Activated B cell treated with CpG ODN at 0.5 μM for 24 hours (primary cell): Measurements from ENCODE around the gene MARK3. TPM values are rescaled to one million over a fixed set of nuclear protein-coding genes. Genes with fewer than 3 reads are reported as not detected.

ENCODE experiments used
- ATAC-seq: fragments of 200-7000 bp; cut with Tn5 transposase; one replicate; pipeline ENCODE4 v1.10.0; 2021; ENCODE audit warnings: low read depth, mild to moderate bottlenecking, moderate library complexity
- CTCF ChIA-PET: fragments of 350-600 bp; sonication (Branson Sonifier 250); formaldehyde crosslinking; loops from one replicate; lab custom pipeline; 2021; ENCODE audit warnings: antibody characterized with exemption; lab: Charles Lee
- POLR2A ChIA-PET: fragments of 350-600 bp; sonication (Branson Sonifier 250); formaldehyde crosslinking; loops from one replicate; lab custom pipeline; 2021; ENCODE audit warnings: antibody characterized with exemption; lab: Charles Lee
- DNase-seq: peaks from one replicate; pipeline ENCODE4 v3.0.0; 2022
- H3K27ac Mint-ChIP-seq: one replicate; pipeline ENCODE4 v1.8.0; 2020; ENCODE audit warnings: mixed read lengths
- H3K27me3 Mint-ChIP-seq: one replicate; pipeline ENCODE4 v1.8.0; 2021; ENCODE audit warnings: mixed read lengths
- H3K36me3 Mint-ChIP-seq: one replicate; pipeline ENCODE4 v1.8.0; 2021; ENCODE audit warnings: low read depth, mixed read lengths
- H3K4me1 Mint-ChIP-seq: one replicate; pipeline ENCODE4 v1.8.0; 2021; ENCODE audit warnings: mixed read lengths
- H3K4me3 Mint-ChIP-seq: one replicate; pipeline ENCODE4 v1.8.0; 2020; ENCODE audit warnings: mild to moderate bottlenecking, mixed read lengths
- H3K9me3 Mint-ChIP-seq: one replicate; pipeline ENCODE4 v1.8.0; 2020; ENCODE audit warnings: mixed read lengths
- CTCF ChIP-seq: fragments of 200-600 bp; IDR thresholded peaks from one replicate; pipeline ENCODE4 v1.8.0; 2022; ENCODE audit warnings: antibody characterized with exemption, mild to moderate bottlenecking
- intact Hi-C: fragments of 100-400 bp; cut with micrococcal nuclease; formaldehyde crosslinking; loops from one replicate; pipeline ENCODE4 v1.15.1; 2024
- total RNA-seq: library from RNA; stranded (reverse); gene quantifications from 2 replicates; pipeline ENCODE4 v1.2.3, GENCODE V29; 2022

Gene MARK3
- total RNA-seq, 1 donor from 2014 or later, result 110 TPM

DNA sequence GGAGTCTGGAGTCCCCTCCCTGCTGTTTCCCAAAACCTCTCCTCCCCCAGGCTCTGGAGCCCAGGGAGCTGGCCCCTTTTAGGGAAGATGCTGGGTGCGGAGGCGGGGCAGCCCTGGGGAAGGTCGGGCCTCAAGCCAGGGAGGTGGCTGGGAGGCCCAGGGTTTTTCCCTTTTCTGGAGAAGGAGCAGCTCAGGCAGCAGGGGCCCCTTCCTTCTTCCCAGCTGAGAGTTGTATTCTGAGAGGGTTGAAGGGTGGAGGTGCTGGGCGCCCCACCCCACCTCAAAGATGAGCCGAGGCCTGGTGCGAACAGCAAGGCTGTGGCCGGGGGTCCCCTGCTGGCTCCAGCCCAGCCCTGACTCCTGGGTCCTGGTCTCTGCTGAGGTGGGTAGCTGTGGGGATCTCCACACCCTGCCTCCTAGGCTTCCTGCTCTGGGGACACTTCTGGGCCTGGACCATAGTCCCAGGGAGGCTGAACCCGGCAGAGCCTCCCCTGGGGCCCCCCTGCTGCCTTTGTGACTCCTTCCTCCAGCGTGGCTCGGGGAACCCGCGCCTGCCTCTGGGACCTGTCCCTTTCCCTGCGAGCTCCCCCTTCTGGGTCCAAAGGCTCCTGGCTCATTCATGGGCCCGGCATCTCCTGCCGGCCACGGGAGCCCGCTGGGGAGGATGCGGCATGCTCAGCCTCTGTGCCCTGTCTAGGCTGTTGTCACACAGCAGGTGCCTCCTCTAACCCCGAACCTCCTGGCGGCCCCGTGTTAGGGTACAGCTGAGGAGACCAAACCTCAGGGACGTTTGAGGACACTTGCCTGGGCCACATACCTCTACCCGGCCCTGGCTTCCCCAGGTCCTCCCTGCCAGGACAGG lies 148.2 kb downstream of the MARK3 start:
- DNase-seq (no peak), ATAC-seq (no peak)
- Mint-ChIP-seq H3K27ac (no peak overlapping the region), H3K27me3 (no peaks in the 10 kb centered on the region), H3K9me3 (no peaks in the 10 kb centered on the region), H3K4me1 (peaks cover 28% of the 10 kb centered on the region), H3K4me3 (no peak overlapping the region), H3K36me3 (peaks cover 28% of the 10 kb centered on the region)
- no peak for TF ChIP-seq CTCF
- CTCF ChIA-PET, result no interaction called here
- POLR2A ChIA-PET, result interaction anchor here (0.6 to 0.7 kb wide), 2 partner anchors 7 to 35 kb away, joined by 3 to 4 read pairs; no protein-coding TSS in a partner anchor
- intact Hi-C loops, result no loop called here

DNA sequence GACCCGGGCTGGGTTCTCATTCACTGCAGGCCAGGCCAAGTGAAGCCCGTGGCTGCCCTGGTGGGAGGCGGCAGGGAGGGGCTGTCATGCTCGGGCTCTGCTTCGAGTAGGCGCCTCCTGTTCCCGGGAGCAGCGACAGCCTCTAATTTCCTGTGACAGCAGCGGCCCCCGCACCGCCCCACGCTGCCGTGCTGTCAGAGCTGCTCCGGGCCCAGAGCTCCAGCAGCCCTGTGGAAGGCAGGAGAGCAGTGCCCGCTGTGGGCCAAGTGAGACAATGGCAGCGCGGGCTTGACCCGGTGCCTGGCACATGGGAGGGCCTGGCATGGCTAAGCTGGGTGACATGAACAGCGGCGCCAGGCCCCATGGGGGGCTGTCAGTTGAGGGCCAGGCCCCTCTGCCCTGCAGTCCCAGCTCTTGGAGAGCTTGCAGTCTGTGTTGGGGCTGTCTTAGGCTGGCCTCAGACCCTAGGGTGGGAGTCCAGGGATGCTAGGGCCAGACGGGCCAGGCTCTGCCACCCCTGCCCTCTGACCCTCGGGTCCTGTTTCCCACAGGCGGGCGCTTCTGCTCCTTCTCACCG lies 148.9 kb downstream of the MARK3 start:
- intact Hi-C loops, result no loop called here
- no peaks in the 10 kb centered on the region for H3K27me3 Mint-ChIP-seq
- peaks cover 26% of the 10 kb centered on the region for H3K36me3 Mint-ChIP-seq
- H3K27ac Mint-ChIP-seq, result no peak overlapping the region
- DNase-seq, result no peak
- CTCF ChIA-PET, result no interaction called here
- TF ChIP-seq CTCF, result no peak
- H3K4me1 Mint-ChIP-seq, result peaks cover 23% of the 10 kb centered on the region
- POLR2A ChIA-PET, result no interaction called here
- no peak overlapping the region for H3K4me3 Mint-ChIP-seq
- no peak for ATAC-seq
- H3K9me3 Mint-ChIP-seq, result no peaks in the 10 kb centered on the region

DNA sequence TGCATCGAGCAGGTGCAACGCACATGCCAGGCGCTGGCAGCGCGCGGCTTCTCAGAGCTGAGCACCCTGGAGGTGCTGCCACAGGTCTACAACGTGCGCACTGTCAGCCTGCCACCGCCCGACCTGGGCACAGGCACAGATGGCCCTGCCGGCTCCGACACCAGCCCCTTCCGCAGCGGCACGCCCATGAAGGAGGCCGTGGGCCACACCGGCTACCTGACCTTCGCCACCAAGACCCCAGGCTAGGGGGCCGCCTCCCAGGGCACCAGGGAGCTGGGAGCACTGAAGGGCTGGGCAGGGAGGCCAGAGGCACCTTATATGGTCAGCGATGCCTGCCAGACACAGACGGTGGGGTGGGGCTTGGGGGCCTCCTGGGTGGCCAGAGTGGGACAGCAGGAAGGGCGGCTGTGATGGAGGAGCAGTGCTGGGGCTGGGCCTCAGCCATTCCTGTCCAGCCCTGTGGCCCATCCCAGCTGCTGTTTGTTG lies 149.4 kb downstream of the MARK3 start:
- intact Hi-C loops, result no loop called here
- POLR2A ChIA-PET, result no interaction called here

GRCh38 chr14:103535081-103535890 lies 150.1 kb downstream of the MARK3 start:
- Mint-ChIP-seq H3K9me3 (no peaks in the 10 kb centered on the region), H3K4me3 (no peak overlapping the region)
- POLR2A ChIA-PET, result no interaction called here

More for the DNA sequence above, 149.4 kb downstream of the MARK3 start:
- Mint-ChIP-seq H3K27me3 (no peaks in the 10 kb centered on the region), H3K4me1 (peaks cover 20% of the 10 kb centered on the region), H3K27ac (no peak overlapping the region), H3K4me3 (no peak overlapping the region), H3K9me3 (no peaks in the 10 kb centered on the region), H3K36me3 (peaks cover 24% of the 10 kb centered on the region)
- ATAC-seq (no peak), DNase-seq (no peak)
- CTCF ChIA-PET, result no interaction called here
- no peak for TF ChIP-seq CTCF

More at GRCh38 chr14:103535081-103535890, 150.1 kb downstream of the MARK3 start:
- peaks cover 23% of the 10 kb centered on the region for H3K36me3 Mint-ChIP-seq
- no peaks in the 10 kb centered on the region for H3K27me3 Mint-ChIP-seq
- CTCF ChIA-PET, result interaction anchor here (1.0 kb wide), 1 partner anchor 17 kb away, joined by 3 read pairs; no protein-coding TSS in a partner anchor
- no peak for DNase-seq
- TF ChIP-seq CTCF, result no peak
- peaks cover 13% of the 10 kb centered on the region for H3K4me1 Mint-ChIP-seq
- intact Hi-C loops, result no loop called here
- ATAC-seq, result no peak
- no peak overlapping the region for H3K27ac Mint-ChIP-seq
